Nephron (organoid): Measurements from ENCODE around the gene SIPA1L3.

Experiments used
- H3K27ac Mint-ChIP-seq, 3 experiments: 2 replicates each; pipeline ENCODE4 v1.8.0; 2020; ENCODE audit warnings: mixed read lengths in 3 of 3, mild to moderate bottlenecking in 2 of 3, moderate library complexity in 1 of 3
- H3K27me3 Mint-ChIP-seq: 2 replicates; pipeline ENCODE4 v1.8.0; 2021; ENCODE audit warnings: low read depth, mild to moderate bottlenecking, moderate library complexity, mixed read lengths
- H3K36me3 Mint-ChIP-seq: 2 replicates; pipeline ENCODE4 v1.8.0; 2020; ENCODE audit warnings: low read depth, mixed read lengths
- H3K4me1 Mint-ChIP-seq: 2 replicates; pipeline ENCODE4 v1.8.0; 2020; ENCODE audit warnings: mixed read lengths
- H3K4me3 Mint-ChIP-seq, 3 experiments: 2 replicates each; pipeline ENCODE4 v1.8.0; 2020; ENCODE audit warnings: mild to moderate bottlenecking in 3 of 3, mixed read lengths in 3 of 3, moderate library complexity in 2 of 3
- H3K9me3 Mint-ChIP-seq: 2 replicates; pipeline ENCODE4 v1.8.0; 2020; ENCODE audit warnings: mixed read lengths
- CTCF ChIP-seq, 3 experiments: fragments of 200-600 bp; sonication (generic); IDR thresholded peaks; one replicate each; pipeline ENCODE4 v1.5.0; 2021; ENCODE audit warnings: antibody characterized with exemption in 3 of 3; ENCODE audit not compliant: unreplicated experiment in 3 of 3

Gene SIPA1L3

GRCh38 chr19:38185562-38185961 lies 278.6 kb downstream of the SIPA1L3 start:
- H3K36me3 Mint-ChIP-seq = peaks cover 38% of the 10 kb centered on the region
- TF ChIP-seq CTCF (IDR thresholded peaks at IDR 0.05; ENCODE audit: unreplicated experiment in 3 of 3) = no peak
- H3K27ac Mint-ChIP-seq = peak overlapping the region in 1 of 3 experiments; percentile 38
- peaks cover 25% of the 10 kb centered on the region for H3K4me1 Mint-ChIP-seq
- H3K4me3 Mint-ChIP-seq = no peak overlapping the region
- H3K9me3 Mint-ChIP-seq = peaks cover 5% of the 10 kb centered on the region
- no peaks in the 10 kb centered on the region for H3K27me3 Mint-ChIP-seq

- Mint-ChIP-seq H3K9me3 (no peaks in the 10 kb centered on the region), H3K4me3 (no peak overlapping the region), H3K36me3 (peaks cover 12% of the 10 kb centered on the region), H3K27me3 (no peaks in the 10 kb centered on the region), H3K27ac (peak overlapping the region in 1 of 3 experiments; percentile 66), H3K4me1 (peaks cover 6% of the 10 kb centered on the region)
- no peak for TF ChIP-seq CTCF (IDR thresholded peaks at IDR 0.05; ENCODE audit: unreplicated experiment in 3 of 3)
Observed at GRCh38 chr19:38190061-38190460, 283.1 kb downstream of the SIPA1L3 start.

GRCh38 chr19:38190793-38191192 lies 283.8 kb downstream of the SIPA1L3 start:
- Mint-ChIP-seq H3K4me3 (no peak overlapping the region), H3K4me1 (peaks cover 6% of the 10 kb centered on the region), H3K9me3 (no peaks in the 10 kb centered on the region), H3K36me3 (peaks cover 7% of the 10 kb centered on the region), H3K27ac (peak overlapping the region in 1 of 3 experiments; percentile 43), H3K27me3 (no peaks in the 10 kb centered on the region)
- no peak for TF ChIP-seq CTCF (IDR thresholded peaks at IDR 0.05; ENCODE audit: unreplicated experiment in 3 of 3)

GRCh38 chr19:38191747-38192146 lies 284.7 kb downstream of the SIPA1L3 start:
- Mint-ChIP-seq H3K4me1 (peaks cover 6% of the 10 kb centered on the region), H3K27me3 (no peaks in the 10 kb centered on the region), H3K9me3 (no peaks in the 10 kb centered on the region), H3K36me3 (peaks cover 5% of the 10 kb centered on the region), H3K4me3 (no peak overlapping the region), H3K27ac (no peak overlapping the region)
- no peak for TF ChIP-seq CTCF (IDR thresholded peaks at IDR 0.05; ENCODE audit: unreplicated experiment in 3 of 3)

GRCh38 chr19:38193445-38193844 lies 286.4 kb downstream of the SIPA1L3 start:
- H3K27ac Mint-ChIP-seq = no peak overlapping the region
- H3K4me1 Mint-ChIP-seq = peaks cover 6% of the 10 kb centered on the region
- H3K4me3 Mint-ChIP-seq = no peak overlapping the region
- H3K36me3 Mint-ChIP-seq = peaks cover 5% of the 10 kb centered on the region
- H3K9me3 Mint-ChIP-seq = no peaks in the 10 kb centered on the region
- no peak for TF ChIP-seq CTCF (IDR thresholded peaks at IDR 0.05; ENCODE audit: unreplicated experiment in 3 of 3)
- H3K27me3 Mint-ChIP-seq = no peaks in the 10 kb centered on the region

- no peaks in the 10 kb centered on the region for H3K9me3 Mint-ChIP-seq
- H3K4me1 Mint-ChIP-seq = peaks cover under 1% of the 10 kb centered on the region
- no peak for TF ChIP-seq CTCF (IDR thresholded peaks at IDR 0.05; ENCODE audit: unreplicated experiment in 3 of 3)
- no peaks in the 10 kb centered on the region for H3K27me3 Mint-ChIP-seq
- H3K36me3 Mint-ChIP-seq = no peaks in the 10 kb centered on the region
- H3K4me3 Mint-ChIP-seq = no peak overlapping the region
- H3K27ac Mint-ChIP-seq = no peak overlapping the region
Observed at GRCh38 chr19:38194061-38194701, 287.2 kb downstream of the SIPA1L3 start.
